Measurements from ENCODE around the gene MAP7.

MAP7 gene

DNA sequence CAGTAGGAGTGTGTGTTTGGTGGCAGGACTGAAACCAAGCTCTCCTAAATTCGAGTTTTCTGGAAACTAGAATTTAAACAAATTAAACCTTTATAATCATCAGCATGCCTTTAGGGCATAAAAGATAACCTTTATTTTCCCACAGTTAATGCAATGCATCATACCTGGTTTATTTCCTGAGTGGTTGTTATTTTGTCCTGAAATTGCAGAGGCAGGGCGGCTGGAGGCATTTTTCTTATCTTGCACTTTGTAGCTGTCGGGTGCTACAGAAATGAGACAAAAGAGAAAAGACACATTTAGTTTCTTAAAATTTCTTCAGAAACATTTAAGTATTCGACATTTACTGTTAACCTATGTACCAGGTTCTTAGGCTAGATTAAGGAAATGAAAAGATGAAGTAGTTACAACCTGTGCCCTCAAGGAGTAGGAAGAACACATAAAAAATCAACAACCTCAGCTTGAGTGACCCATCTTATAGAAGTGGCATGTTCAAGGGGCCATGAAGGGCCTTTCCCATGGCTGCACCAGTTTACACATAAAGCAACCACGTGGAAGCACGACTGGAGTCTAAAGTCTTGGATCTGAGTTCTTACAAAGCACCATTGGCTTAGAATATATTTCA, 128.6 kb downstream of the MAP7 start:
- Histone ChIP-seq H3K27ac (ENCODE audit: low read depth, low read length) (no peak overlapping the region), H3K4me1 (ENCODE audit: control insufficient read depth, insufficient read depth, low read length) (no peaks in the 10 kb centered on the region), H3K9ac (ENCODE audit: low read length) (no peak overlapping the region), H3K4me3 (ENCODE audit: low read depth, low read length) (no peak overlapping the region), H3K27me3 (ENCODE audit: control insufficient read depth, insufficient read depth, low read length) (no peaks in the 10 kb centered on the region), H3K36me3 (ENCODE audit: control insufficient read depth, insufficient read depth, low read length) (peaks cover 8% of the 10 kb centered on the region; the same call in 1 of the 2 replicates), H3K9me3 (ENCODE audit: control insufficient read depth, insufficient read depth, low read depth, low read length) (no peaks in the 10 kb centered on the region)

DNA sequence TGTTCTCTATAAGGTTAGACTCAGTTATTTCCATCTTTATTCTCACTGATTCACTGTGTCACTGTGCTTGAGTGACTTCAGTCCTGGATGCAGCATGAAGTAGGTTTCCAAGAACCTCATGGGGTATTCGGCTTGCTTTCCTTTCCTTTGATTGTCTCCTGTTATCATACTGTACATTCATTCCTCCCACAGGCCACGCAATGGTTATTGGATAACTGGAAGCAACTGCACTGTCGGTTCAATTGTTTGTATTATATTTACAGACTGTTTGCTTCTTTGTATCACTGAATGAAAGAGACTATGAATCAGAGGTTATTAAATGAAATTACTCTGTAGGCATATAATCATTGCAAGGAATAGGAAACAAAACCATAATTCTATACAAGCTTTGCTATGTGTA, 129.4 kb downstream of the MAP7 start:
- H3K9me3 ChIP-seq (ENCODE audit: control insufficient read depth, insufficient read depth, low read depth, low read length): no peaks in the 10 kb centered on the region
- no peaks in the 10 kb centered on the region for H3K4me1 ChIP-seq (ENCODE audit: control insufficient read depth, insufficient read depth, low read length)
- H3K36me3 ChIP-seq (ENCODE audit: control insufficient read depth, insufficient read depth, low read length): peaks cover 8% of the 10 kb centered on the region; the same call in 1 of the 2 replicates
- H3K4me3 ChIP-seq (ENCODE audit: low read depth, low read length): no peak overlapping the region
- H3K27me3 ChIP-seq (ENCODE audit: control insufficient read depth, insufficient read depth, low read length): no peaks in the 10 kb centered on the region
- H3K27ac ChIP-seq (ENCODE audit: low read depth, low read length): no peak overlapping the region
- no peak overlapping the region for H3K9ac ChIP-seq (ENCODE audit: low read length)

DNA sequence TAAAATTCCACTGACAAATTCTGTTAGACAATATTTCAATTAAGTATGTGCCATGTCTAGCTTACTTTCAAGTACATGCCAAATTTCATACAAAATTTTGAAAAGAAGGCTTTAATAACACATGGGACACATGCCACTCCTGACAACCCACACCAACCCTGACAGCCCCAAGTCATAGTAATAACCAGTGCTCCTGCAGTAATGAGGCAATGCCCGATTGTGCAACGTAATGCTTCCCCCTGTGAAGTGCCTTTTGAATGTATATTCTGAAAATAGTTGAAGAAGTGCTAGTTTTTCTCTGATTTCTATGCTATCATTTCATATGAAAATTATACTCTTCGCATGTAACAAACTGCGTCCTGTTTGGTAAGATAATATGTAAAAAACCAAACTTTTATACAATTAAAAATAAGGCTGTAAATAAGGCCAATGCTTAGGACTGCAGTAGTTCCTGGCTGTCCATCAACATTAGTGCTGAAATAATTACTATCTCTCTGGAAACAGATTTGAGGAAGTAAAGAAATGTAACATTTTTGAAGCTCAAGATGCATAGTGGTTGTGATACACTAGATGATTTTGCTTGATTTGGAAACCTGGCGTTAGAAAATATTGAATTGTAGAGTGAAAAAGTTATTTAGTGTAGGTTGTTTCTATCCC, 134.7 kb downstream of the MAP7 start:
- H3K27ac ChIP-seq (ENCODE audit: low read depth, low read length): no peak overlapping the region
- H3K27me3 ChIP-seq (ENCODE audit: control insufficient read depth, insufficient read depth, low read length): no peaks in the 10 kb centered on the region
- H3K9ac ChIP-seq (ENCODE audit: low read length): no peak overlapping the region
- no peak overlapping the region for H3K4me3 ChIP-seq (ENCODE audit: low read depth, low read length)
- H3K4me1 ChIP-seq (ENCODE audit: control insufficient read depth, insufficient read depth, low read length): no peaks in the 10 kb centered on the region; the same call in 1 of the 2 replicates
- H3K9me3 ChIP-seq (ENCODE audit: control insufficient read depth, insufficient read depth, low read depth, low read length): no peaks in the 10 kb centered on the region
- H3K36me3 ChIP-seq (ENCODE audit: control insufficient read depth, insufficient read depth, low read length): peaks cover 2% of the 10 kb centered on the region; the same call in 1 of the 2 replicates

GRCh38 chr6:136412410-136412809, 137.8 kb downstream of the MAP7 start:
- H3K4me3 ChIP-seq (ENCODE audit: low read depth, low read length): no peak overlapping the region
- H3K27ac ChIP-seq (ENCODE audit: low read depth, low read length): no peak overlapping the region
- H3K36me3 ChIP-seq (ENCODE audit: control insufficient read depth, insufficient read depth, low read length): peaks cover 3% of the 10 kb centered on the region; the same call in 1 of the 2 replicates
- no peak overlapping the region for H3K9ac ChIP-seq (ENCODE audit: low read length)
- no peaks in the 10 kb centered on the region for H3K9me3 ChIP-seq (ENCODE audit: control insufficient read depth, insufficient read depth, low read depth, low read length)
- H3K4me1 ChIP-seq (ENCODE audit: control insufficient read depth, insufficient read depth, low read length): peaks cover 6% of the 10 kb centered on the region; the same call in 1 of the 2 replicates
- no peaks in the 10 kb centered on the region for H3K27me3 ChIP-seq (ENCODE audit: control insufficient read depth, insufficient read depth, low read length)

DNA sequence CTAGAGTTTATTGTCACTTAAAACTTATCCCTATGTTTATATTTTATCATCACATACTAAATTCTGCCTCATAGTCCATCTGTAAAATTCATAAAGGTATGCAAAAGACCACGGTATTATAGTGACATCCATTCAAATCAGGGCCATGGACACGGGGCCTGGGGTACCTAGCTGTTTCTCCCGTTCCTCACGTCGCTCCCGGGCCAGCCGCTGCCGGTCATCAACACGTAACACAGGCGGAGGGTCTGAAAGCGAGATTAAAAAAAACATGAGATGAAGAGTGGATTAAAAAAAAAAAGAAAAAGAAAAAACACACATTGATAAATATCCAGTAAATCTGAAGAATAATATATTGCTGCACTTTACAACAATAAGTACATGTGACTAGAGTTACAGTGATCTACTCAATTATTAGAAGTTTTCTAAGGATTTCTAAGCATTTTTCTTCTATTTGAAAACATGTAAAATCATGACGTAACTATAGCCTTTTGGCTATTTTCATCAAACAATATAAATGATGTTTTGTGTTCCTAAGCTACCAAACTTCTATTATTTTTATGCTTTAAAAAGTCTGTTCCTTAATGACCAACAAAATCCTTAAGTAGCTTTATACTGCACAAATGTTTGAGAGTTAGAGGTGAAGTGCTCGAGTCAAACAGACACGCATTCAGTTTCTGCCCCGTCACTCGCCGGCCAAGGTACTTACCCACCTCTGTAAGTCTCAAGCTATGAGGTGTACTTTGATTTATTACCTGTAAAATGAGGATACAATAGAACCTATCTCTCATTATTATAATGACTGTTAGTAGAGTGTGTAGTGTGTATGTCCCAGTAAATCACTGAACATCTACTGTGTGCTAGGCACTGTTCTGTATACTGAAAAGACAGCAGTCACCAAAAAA, 138.5 kb downstream of the MAP7 start:
- Histone ChIP-seq H3K9me3 (ENCODE audit: control insufficient read depth, insufficient read depth, low read depth, low read length) (no peaks in the 10 kb centered on the region), H3K27me3 (ENCODE audit: control insufficient read depth, insufficient read depth, low read length) (no peaks in the 10 kb centered on the region), H3K36me3 (ENCODE audit: control insufficient read depth, insufficient read depth, low read length) (peaks cover 3% of the 10 kb centered on the region; the same call in 1 of the 2 replicates), H3K27ac (ENCODE audit: low read depth, low read length) (no peak overlapping the region), H3K4me1 (ENCODE audit: control insufficient read depth, insufficient read depth, low read length) (peaks cover 6% of the 10 kb centered on the region; the same call in 1 of the 2 replicates), H3K9ac (ENCODE audit: low read length) (no peak overlapping the region), H3K4me3 (ENCODE audit: low read depth, low read length) (no peak overlapping the region)

- Histone ChIP-seq H3K36me3 (ENCODE audit: control insufficient read depth, insufficient read depth, low read length) (peaks cover 3% of the 10 kb centered on the region; the same call in 1 of the 2 replicates), H3K9ac (ENCODE audit: low read length) (no peak overlapping the region), H3K4me3 (ENCODE audit: low read depth, low read length) (no peak overlapping the region), H3K4me1 (ENCODE audit: control insufficient read depth, insufficient read depth, low read length) (peaks cover 6% of the 10 kb centered on the region; the same call in 1 of the 2 replicates), H3K27ac (ENCODE audit: low read depth, low read length) (no peak overlapping the region), H3K27me3 (ENCODE audit: control insufficient read depth, insufficient read depth, low read length) (no peaks in the 10 kb centered on the region), H3K9me3 (ENCODE audit: control insufficient read depth, insufficient read depth, low read depth, low read length) (no peaks in the 10 kb centered on the region)
Measured at GRCh38 chr6:136411025-136411325, 139.2 kb downstream of the MAP7 start.

GRCh38 chr6:136410201-136411024, 139.8 kb downstream of the MAP7 start:
- peaks cover 3% of the 10 kb centered on the region; the same call in 1 of the 2 replicates for H3K36me3 ChIP-seq (ENCODE audit: control insufficient read depth, insufficient read depth, low read length)
- no peaks in the 10 kb centered on the region for H3K27me3 ChIP-seq (ENCODE audit: control insufficient read depth, insufficient read depth, low read length)
- H3K4me3 ChIP-seq (ENCODE audit: low read depth, low read length): no peak overlapping the region
- peaks cover 6% of the 10 kb centered on the region; the same call in 1 of the 2 replicates for H3K4me1 ChIP-seq (ENCODE audit: control insufficient read depth, insufficient read depth, low read length)
- H3K9ac ChIP-seq (ENCODE audit: low read length): no peak overlapping the region
- no peak overlapping the region for H3K27ac ChIP-seq (ENCODE audit: low read depth, low read length)
- no peaks in the 10 kb centered on the region for H3K9me3 ChIP-seq (ENCODE audit: control insufficient read depth, insufficient read depth, low read depth, low read length)

- Histone ChIP-seq H3K4me1 (ENCODE audit: control insufficient read depth, insufficient read depth, low read length) (peaks cover 6% of the 10 kb centered on the region; the same call in 1 of the 2 replicates), H3K4me3 (ENCODE audit: low read depth, low read length) (no peak overlapping the region), H3K36me3 (ENCODE audit: control insufficient read depth, insufficient read depth, low read length) (peaks cover 3% of the 10 kb centered on the region; the same call in 1 of the 2 replicates), H3K27ac (ENCODE audit: low read depth, low read length) (no peak overlapping the region), H3K9ac (ENCODE audit: low read length) (no peak overlapping the region), H3K9me3 (ENCODE audit: control insufficient read depth, insufficient read depth, low read depth, low read length) (no peaks in the 10 kb centered on the region), H3K27me3 (ENCODE audit: control insufficient read depth, insufficient read depth, low read length) (no peaks in the 10 kb centered on the region)
Measured at GRCh38 chr6:136409597-136409996, 140.6 kb downstream of the MAP7 start.

DNA sequence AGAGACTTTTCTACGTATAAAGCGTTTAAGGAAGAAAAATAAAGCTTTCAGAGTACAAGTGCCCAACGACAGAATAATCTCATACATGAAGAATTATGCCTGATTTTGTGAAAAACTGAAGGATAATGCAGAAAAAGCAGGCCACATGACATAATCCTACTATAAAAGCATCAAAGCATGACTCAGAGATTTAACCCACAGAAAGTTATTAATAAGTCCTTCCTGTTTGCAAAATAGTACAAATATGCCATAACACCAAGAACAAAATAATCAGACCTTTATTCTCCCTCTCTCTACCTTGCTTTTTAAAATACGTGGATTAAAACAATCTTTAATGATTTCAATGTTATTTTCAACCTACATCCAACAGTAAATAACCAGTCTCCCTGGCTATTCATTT, 142.0 kb downstream of the MAP7 start:
- Histone ChIP-seq H3K27ac (ENCODE audit: low read depth, low read length) (no peak overlapping the region), H3K9ac (ENCODE audit: low read length) (no peak overlapping the region), H3K27me3 (ENCODE audit: control insufficient read depth, insufficient read depth, low read length) (no peaks in the 10 kb centered on the region), H3K4me1 (ENCODE audit: control insufficient read depth, insufficient read depth, low read length) (peaks cover 6% of the 10 kb centered on the region; the same call in 1 of the 2 replicates), H3K9me3 (ENCODE audit: control insufficient read depth, insufficient read depth, low read depth, low read length) (no peaks in the 10 kb centered on the region), H3K36me3 (ENCODE audit: control insufficient read depth, insufficient read depth, low read length) (peaks cover 3% of the 10 kb centered on the region; the same call in 1 of the 2 replicates), H3K4me3 (ENCODE audit: low read depth, low read length) (no peak overlapping the region)

DNA sequence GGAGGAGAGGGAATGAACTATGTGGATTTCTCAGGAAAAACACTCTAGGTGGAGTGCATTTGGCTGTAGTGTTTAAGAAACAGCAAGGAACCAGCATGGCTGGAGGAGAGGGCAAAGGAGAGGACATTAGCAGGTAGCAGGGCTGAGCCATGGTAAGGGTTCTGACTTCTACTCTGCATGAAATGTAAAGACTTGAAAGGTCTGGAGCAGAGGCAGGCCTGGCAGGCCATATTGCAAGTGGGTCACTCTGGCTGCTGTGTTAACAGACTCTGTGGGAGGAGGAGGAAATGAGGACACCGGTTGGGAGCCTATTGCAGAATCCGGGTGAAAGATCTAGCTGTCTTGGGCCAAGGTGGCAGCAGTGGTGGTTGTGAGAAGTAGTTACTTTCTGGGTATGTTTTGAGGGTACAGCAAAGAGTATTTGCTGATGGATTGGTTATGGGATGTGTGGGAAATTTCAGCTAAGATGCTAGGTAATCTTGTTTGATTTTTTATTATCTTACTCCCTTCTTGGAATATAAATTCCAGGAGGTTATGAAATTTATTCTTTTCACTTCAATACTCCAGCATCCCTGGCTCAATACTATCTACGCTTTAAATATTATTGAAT, 144.7 kb downstream of the MAP7 start:
- H3K36me3 ChIP-seq (ENCODE audit: control insufficient read depth, insufficient read depth, low read length): peaks cover 3% of the 10 kb centered on the region; the same call in 1 of the 2 replicates
- peaks cover 6% of the 10 kb centered on the region; the same call in 1 of the 2 replicates for H3K4me1 ChIP-seq (ENCODE audit: control insufficient read depth, insufficient read depth, low read length)
- no peaks in the 10 kb centered on the region for H3K9me3 ChIP-seq (ENCODE audit: control insufficient read depth, insufficient read depth, low read depth, low read length)
- H3K27me3 ChIP-seq (ENCODE audit: control insufficient read depth, insufficient read depth, low read length): no peaks in the 10 kb centered on the region
- H3K9ac ChIP-seq (ENCODE audit: low read length): no peak overlapping the region
- H3K27ac ChIP-seq (ENCODE audit: low read depth, low read length): no peak overlapping the region
- H3K4me3 ChIP-seq (ENCODE audit: low read depth, low read length): no peak overlapping the region

All from HUES6 (cell line).